SK-N-SH (cell line): ENCODE measurements around the gene CBX3.

Source experiments
- CTCF ChIP-seq: fragments of 200-600 bp; sonication (generic); IDR thresholded peaks from 2 replicates; pipeline ENCODE4 v1.6.1; 2017; ENCODE audit warnings: antibody characterized with exemption, mild to moderate bottlenecking, moderate library complexity
- EP300 ChIP-seq, 2 experiments: IDR thresholded peaks; 2 replicates each; pipeline versions ENCODE4 v1.4.0 to v1.6.1; 2012; ENCODE audit warnings: borderline replicate concordance in 1 of 2, low read depth in 1 of 2, low read length in 1 of 2
- RFX5 ChIP-seq: IDR thresholded peaks from 2 replicates; pipeline ENCODE4 v1.6.1; 2012; ENCODE audit warnings: mild to moderate bottlenecking, improper control_type of control experiment, low read length

DNA sequence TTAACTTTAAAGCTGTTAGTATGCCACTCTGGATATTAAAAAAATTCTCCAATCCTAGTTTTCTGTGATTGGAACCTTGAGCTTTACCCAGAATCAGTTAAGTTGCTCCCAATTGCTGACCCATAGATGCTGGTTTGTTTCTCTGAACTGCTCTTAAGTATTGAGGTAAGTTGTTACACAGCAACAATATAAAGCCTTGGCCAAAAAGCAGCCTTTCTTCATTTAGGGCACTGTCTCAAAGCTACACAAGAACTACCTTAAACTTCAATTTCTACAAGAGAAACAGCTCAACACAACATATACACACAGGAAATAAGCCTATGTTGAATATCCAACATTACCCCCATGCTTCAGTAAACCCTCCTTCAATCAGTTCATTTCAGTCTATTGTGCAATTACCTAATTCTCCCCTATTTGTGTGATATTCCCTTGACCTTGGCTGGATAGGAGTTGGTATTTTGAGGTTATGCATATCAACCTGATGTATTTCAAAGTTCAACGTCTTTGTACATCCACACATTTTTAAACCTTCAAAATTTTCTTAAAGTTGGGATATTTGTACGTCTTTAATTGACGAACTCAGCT is 12.5 kb upstream of the CBX3 start:
- TF ChIP-seq EP300 (IDR thresholded peaks at IDR 0.05; ENCODE audit: borderline replicate concordance in 1 of 2, low read depth in 1 of 2, low read length in 1 of 2) (no peak), CTCF (no peak), RFX5 (no peak)
